GM13976 (cell line): ENCODE results near the gene KIAA0232.

ENCODE experiments used
- DNase-seq: peaks from one replicate; pipeline ENCODE4 v3.0.0; 2012; ENCODE audit warnings: low spot score
- CTCF ChIP-seq: IDR thresholded peaks from 2 replicates; pipeline ENCODE4 v1.5.1; 2012; ENCODE audit warnings: borderline replicate concordance, mild to moderate bottlenecking; ENCODE audit not compliant: insufficient read depth; ENCODE audit errors: extremely low read depth, missing control alignments, control extremely low read depth
- in situ Hi-C: fragments of 300-500 bp; cut with MboI; formaldehyde crosslinking; loops from one replicate; pipeline ENCODE4 v1.12.0; 2022; ENCODE audit warnings: low sequenced_read_pairs, mixed read lengths, inconsistent platforms; ENCODE audit not compliant: unreplicated experiment

The KIAA0232 gene

GRCh38 chr4:6820695-6821094 lies 38.2 kb downstream of the KIAA0232 start:
- in situ Hi-C loops: no loop called here
- TF ChIP-seq CTCF: no peak
- no peak for DNase-seq

DNA sequence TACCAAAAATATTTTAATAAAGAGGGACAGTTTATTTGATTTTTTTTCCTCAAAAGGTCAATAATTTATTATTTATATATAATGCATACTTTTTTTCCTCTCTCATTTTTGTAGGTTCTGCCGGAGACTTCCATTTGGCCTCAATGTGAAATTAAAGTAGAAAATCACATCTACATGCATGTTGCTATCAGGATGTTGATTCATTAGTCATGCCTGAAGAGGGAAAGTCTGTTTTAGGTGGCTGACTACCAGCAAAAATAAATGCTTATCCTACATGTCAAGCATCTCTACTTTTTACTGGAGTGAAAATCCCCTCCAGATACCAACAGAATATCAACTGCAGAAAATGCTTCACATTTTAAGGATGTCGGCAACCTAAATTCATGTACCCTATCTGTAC lies 41.5 kb downstream of the KIAA0232 start:
- no peak for DNase-seq
- in situ Hi-C loops: no loop called here
- TF ChIP-seq CTCF: no peak

DNA sequence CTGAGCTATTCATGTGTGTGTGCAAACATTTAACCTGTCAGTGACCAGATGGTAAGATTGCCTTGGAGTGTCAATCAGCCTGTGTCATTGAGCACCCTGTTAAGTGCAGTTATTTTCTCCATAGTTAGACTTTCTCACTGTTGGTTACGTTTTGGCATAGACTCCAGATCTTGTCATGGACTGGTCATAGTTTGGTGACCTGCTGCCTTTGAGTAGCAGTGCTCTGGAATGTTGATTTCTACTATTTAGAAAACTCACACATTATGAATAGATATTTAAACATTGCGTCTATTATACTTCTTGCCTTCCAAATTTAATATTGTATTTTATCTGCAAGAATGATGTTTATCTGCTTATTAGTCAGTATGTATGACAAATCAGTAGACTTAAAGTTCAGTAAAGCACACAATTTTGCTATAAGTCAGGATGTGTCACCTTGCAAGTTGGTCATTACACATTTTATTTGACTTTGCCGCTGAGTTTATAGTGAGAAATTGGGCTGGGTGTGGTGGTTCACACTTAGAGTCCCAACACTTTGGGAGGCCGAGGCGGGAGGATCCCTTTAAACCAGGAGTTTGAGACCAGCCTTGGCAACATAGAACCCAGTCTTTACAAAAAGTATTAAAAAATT lies 42.4 kb downstream of the KIAA0232 start:
- no peak for DNase-seq
- TF ChIP-seq CTCF: no peak
- in situ Hi-C loops: no loop called here

GRCh38 chr4:6825403-6825802 lies 42.9 kb downstream of the KIAA0232 start:
- in situ Hi-C loops: no loop called here
- DNase-seq: no peak
- TF ChIP-seq CTCF: no peak

DNA sequence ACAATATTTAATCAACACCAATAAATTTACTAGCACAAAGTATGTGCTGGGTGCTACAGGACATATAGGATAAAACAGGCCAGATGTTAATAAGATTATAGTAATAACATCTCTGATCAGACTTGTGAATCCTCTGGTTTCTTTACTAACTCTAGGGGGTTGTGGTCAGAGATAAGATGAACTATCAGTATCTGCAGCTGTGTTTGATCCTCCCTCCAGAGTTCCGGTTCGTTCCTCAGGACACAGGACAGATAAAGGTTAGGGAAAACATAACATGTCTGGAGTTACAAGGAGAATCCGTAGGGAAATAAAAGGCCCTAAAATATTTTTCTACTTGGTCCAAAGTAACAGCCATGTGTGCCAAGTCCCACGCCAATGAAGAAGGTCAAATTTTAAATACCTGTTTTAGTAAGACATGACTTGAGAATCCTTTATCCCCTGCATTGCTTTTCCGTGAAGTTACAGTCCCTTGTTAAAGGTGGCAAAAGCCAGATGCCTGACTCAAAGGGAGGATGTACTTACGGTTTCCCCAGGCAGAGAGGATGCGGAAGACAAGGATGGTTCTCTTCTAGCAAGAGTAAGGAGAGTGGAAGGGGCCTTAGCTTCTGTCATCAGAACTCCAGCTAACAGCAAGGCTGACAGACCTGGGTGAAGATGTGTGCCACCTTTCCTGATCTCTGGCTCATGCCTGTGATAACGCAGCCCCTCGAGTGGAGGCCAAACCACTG lies 44.4 kb downstream of the KIAA0232 start:
- TF ChIP-seq CTCF: no peak
- in situ Hi-C loops: no loop called here
- DNase-seq: no peak

DNA sequence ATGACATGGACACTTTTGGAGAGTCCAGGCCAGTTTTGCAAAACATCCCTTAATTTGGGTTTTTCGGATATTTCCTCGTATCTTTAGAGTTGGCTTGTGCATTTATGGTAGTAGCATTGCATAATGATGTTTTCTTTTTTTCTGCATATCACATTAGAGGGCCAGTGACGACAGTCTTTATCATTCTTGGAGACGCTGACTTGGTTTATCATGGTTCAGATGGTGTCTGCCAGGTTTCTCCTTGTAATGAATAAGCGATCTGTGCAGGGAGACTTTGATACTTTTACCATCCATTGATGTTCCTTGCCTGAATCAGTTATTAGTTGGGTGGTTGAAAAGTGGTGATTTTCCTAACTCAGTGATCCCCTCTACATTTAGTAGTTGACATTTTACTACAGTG lies 46.6 kb downstream of the KIAA0232 start:
- no peak for DNase-seq
- in situ Hi-C loops: no loop called here
- no peak for TF ChIP-seq CTCF
